Endometrium (tissue), 2 donors: ENCODE results near the gene ROBO1.
"Not testable (repeated sequence)": the region's sequence is repeated elsewhere in the genome, so short reads cannot be mapped to it uniquely, and the experiment has no call there.

Source experiments
- FAIRE-seq: peaks from 2 replicates; lab custom pipeline; 2012; peaks lifted over from hg19 to GRCh38; lab: Jason Lieb, UNC
- donor health status: control.
- donor health status: control.

ROBO1 gene

DNA sequence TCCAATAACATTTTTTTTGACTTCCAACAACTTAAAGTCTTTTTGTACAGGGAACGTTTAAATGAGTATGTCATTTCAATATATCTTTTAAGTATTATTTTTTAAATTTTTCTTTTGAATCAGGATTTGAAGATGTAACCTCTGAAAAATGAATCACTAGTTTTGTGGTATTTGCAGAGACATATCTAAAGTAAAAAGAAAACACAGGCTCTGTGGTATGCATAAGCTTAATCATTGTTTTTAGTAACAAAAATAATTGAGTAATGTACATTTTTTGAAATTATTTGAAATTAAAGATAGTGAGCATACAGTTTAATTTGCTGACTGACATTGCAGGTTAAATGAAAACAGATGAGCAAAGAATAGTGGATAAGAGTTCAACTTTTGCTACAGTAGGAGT is 531.3 kb downstream of the ROBO1 start:
- no peak for FAIRE-seq

DNA sequence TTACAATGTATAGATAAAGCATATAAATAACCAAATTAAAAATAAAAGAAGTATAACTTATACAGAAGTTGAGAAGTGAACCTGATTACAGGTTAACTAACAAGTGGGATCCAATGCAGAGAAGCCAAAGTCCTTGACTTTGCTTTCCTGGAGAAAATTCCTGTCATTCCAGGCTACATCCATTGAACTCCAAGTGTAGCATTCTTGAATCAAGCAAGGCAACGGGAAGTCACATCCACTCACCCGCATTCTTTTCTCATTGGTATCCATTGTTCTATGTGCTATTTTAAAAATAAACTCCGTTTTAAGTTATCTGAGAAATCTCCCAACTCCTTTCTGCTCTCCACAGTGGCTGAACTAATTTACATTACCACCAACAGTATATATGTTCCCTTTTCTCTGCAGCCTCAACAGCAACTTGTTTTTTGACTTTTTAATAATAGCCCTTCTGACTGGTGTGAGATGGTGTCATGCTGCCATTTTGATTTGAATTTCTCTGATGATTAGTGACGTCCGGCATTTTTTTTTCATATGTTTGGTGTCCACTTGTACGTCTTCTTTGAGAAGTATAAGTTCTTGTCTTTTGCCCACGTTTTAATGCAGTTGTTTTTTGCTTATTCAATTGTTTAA is 534.3 kb downstream of the ROBO1 start:
- no peak for FAIRE-seq

DNA sequence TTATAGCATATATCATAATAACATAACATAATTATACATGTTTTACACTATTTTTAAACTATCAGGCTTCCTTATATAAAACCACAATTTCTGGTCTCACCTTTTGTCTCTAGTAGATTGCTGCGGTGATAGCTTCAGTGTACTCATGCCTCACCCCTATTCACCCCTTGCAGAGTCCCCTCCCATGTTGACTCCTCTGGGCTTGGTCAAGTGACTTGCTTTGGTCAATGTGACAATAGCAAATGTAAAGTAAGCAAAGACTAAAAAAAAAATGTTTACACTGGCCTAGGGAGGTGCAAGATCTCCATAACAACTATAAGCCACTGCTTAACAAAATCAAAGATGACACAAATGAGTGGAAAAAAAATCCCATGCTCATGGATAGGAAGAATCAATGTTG is 537.5 kb downstream of the ROBO1 start:
- no peak for FAIRE-seq

DNA sequence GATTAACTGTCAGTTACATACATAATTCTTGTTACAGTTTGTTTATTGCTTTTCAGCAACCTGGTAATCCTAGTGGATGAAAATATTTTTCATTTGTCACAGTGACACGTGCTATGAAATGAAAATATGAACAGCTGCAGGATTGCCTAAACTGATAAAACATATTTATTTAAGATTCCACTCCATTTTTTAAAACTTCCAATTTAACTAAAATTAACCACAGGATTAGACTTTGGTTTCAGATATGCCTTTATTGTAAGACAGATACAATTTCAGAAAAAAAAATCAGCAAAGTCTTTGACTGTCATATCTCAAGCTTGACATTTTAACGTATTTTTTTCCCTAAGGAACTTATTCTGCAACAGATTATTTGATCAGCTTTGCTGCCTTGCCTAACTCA is 550.7 kb downstream of the ROBO1 start:
- FAIRE-seq, result no peak

DNA sequence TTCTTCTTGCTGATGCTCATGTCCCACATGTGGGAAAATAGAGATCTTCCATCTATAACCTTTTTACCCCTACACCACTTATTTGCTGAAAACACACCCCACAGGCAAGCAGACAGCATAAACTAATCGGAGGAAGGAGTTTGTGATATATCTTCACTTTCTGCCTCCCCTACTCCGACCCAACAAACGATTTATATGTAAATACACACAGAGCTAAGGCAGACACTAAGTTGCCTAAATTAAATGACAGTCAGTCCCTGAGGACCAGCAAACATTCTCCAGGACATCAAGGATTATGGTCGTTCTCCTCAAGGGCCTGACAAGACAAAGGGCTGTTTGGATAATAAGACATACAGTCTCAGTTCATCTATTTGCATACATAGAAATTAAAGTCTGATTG is 552.5 kb downstream of the ROBO1 start:
- FAIRE-seq, result no peak

DNA sequence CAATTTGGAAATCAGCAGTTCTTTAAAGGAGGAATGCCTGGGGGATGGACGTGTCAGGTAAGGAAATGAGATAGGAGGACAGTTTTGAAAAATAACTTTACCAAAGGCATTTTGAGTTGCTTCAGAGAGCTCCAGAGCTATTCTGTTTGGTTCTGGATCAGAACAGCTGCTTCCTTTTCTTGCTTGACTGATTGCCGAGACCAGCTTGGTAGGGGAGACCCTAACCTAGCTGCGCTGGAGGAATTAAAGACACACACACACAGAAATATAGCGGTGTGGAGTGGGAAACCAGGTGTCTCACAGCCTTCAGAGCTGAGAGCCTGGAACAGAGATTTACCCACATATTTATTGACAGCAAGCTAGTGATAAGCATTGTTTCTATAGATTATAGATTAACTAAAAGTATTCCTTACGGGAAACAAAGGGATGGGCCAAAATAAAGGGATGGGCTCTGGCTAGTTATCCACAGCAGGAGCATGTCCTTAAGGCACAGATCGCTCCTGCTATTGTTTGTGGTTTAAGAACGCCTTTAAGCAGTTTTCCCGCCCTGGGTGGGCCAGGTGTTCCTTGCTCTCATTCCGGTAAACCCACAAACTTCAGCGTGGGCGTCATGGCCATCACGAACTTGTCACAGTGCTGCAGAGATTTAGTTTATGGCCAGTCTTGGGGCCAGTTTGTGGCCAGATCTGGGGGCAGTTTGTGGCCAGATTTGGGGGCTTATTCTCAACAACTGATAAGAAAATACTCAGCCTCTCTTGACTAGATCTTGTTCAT is 556.0 kb downstream of the ROBO1 start:
- no peak for FAIRE-seq

DNA sequence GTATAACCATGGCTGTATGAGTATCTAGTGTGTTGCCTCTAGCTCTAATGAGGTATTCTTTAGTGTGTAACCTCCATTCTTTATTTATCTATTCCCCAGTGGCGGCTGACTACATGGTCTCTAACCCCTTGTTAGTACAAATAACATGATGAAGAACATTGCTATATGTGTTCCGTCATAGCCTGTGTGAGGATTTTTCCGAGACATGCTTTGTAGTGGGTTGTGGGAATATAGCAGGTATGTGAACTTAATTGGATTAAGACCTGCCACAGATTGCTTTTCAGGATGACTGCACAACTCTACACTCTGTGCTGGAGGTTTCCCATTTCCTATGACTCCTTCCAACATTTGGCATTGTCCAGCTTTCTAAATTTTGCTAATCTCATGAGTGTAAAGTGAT is 563.4 kb downstream of the ROBO1 start:
- no peak for FAIRE-seq

DNA sequence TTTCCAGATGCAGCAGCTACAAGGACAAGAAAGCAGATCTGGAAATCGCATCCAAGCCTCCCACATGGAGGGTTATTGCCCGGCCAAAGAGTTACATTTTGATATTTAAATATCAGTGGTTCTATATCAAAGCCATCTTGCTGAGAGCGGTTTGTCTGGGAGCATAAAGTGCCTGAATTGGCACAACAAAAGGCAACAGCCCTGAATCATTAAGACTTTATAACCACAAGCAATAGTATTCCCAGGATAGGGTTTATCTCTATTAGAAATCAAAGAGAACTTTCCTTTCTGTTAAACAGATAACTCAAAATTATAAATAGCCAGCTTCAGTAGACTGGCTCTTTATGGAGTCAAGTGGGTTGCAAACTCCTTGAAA is 564.7 kb downstream of the ROBO1 start:
- no peak for FAIRE-seq

DNA sequence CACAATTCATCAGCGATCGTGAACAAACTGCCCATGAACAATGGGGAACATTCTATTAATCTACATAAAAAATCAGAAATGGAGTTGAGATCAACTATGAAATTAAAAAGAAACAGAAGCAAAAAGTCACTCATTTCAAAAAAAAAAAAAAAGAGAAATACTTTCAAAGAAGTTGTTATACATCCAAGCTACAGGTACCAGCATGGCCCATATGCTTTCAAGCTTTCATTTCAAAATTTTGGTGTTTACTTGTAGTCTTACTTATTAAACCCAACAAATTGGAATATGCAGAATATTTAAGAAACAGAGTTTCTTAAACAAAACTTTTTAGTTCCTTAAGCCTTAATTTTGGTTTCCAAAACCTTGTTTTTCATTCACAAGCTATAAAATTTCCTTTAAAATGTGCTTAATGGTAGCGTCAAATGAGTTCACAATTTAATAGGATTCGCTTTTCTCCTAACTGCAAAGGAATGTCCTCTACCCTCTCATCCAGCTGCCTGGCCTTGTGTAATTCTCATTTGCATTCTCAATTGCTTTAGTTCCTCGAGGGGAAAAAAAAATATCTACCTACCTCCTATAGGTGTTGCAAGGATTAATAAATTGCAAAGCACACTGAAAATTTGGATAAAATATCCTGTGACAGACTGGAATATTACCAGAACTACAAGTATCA is 565.2 kb downstream of the ROBO1 start:
- FAIRE-seq, result no peak

DNA sequence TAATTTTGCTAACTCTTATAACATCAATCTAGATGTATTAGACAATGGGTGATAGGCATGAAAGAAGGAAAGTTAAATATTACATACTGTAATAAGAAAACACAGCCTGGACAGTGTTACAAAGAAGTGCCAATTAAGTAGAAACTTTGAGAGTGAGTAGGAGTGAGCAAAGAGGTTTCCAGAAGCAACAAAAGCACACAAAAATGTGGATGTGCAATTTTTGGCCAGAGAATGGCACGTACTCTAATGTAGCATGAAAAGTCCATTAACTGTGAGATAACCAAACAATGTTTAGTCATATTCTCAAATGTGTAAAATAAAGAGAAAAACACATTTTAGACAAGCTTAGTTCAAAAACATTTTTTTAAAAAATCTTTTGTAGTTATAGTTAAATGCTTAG is 567.3 kb downstream of the ROBO1 start:
- no peak for FAIRE-seq

DNA sequence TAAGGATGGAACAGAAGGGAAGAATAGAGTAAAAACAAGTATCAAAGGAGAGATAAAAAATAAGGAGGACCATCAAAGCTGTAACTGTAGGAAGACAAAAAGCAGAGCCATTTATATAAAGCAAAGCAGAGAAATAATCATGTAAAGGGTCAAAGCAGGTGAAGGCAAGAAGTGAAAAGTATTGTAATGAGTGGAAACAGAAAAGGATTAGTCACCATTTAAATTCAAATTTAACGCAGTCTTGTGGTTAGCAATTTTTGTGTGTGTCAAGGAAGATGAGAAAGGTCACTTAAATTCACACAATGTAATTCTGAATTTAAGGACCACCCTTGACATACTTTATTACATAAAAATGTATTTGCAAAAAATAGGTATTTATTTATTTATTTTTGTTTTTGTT is 567.8 kb downstream of the ROBO1 start:
- no peak for FAIRE-seq

DNA sequence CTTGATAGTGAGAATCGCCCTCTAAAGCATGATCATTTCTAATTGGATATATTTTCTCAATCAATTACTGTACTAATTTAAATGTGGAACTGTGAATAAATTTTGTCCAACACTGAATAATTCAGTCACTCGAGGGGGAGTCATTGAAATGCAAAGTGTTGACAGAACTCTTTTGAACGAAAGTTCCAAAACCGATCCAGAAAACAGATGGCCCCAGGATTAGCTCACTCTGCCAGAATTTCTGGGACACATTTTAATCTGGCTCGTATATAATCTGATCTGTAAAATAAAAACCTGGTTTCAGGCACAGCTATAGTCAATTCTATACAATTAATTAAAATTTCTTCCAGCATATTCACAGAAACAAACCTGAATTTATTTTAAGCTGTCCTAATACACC is 580.4 kb downstream of the ROBO1 start:
- no peak for FAIRE-seq

DNA sequence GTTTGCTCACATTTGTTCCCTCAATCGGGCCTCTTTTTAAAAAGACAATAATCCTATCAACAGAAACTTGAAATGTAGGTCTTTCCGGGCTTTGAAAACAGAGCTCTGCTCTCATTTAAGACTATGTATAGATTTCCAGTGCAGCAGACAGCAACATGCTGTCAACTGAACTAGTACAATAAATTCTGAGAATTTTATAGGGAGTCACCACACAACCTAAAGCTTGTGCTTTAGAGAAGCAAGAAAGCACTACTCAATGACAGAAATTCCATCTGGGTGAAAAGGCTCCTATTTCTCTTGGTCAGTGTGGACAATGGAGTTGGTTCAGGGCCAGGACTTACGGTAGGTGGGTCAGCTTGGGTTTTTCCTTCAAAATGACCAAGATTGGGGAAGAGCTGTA is 583.5 kb downstream of the ROBO1 start:
- FAIRE-seq, result no peak

DNA sequence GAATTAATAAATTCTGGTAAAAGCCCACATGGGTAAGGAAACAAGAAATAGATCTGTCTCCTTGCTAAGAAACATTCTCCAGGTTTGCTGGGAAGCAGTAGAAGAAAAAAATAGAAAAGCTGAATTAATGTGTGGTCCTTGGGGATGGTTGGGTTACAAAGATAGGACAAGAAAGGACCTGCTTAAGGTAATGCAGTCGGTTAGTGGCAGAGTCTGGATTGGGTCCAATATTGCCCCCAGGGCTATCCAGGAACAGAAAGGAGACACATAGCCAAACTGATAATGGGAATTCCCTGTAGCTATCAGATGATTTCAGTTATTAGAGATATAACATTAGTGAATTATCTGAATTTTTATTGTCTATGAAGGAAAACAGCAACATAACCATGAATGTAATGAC is 584.3 kb downstream of the ROBO1 start:
- no peak for FAIRE-seq

DNA sequence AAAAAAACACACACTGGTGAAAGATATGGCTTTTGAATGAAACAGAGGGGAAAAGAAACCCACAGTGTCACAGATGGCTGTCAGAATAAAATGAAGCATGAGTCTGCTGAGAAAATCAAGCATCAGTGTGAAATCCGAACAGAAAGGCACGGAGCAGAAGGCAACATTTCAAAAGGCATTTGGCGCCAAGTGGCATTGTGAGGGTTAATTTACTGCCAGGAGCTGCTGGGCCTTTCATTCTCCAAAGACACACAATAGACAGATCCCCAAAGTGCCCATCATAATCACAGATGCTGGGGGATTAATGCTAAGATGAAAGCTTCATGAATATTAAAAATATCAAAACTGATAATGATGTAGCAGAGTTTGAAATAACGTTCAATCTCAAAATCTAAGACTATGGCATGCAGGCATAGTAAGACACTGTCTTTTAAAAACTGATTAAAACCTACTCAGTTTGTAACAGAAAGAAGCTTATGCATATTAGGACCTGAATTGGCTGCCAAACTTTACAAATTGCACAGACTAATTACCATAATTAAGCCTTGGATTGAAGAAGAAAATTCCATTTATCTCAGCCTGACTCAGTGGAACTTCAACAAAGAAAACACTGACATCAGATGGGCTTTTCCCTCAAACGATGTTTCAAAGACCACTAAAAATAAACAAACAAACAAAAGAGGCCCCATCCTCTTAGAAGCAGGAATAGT is 589.2 kb downstream of the ROBO1 start:
- FAIRE-seq, result no peak

DNA sequence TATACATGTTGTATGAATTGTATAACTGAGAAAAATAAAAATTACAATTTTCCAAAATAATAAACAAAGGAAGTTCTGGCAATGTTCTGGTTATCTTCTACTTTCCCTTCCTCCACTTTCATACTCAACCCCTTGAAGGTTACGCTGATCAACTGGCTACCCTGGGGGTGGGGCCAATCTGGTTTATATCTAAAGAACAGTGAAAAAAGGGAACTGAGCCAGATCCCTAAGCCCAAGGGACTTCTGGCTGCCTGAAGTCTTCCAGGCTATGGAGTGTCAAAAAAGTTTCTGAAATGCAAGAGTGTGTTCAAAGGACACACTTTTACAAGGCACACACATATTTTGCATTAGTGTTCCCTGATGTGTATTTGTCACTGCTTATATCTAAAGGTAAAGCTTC is 591.9 kb downstream of the ROBO1 start:
- FAIRE-seq, result no peak

DNA sequence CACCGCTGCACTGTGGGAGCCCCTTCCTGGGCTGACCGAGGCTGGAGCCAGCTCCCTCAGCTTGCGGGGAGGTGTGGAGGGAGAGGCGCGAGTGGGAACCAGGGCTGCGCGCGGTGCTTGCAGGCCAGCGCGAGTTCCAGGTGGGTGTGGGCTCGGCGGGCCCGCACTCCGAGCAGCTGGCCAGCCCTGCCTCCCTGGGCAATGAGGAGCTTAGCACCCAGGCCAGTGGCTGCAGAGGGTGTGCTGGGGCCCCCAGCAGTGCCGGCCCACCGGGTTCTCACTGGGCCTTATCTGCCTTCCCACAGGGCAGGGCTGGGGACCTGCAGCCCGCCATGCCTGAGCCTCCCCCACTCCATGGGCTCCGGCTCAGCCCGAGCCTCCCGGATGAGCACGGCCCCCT is 594.5 kb downstream of the ROBO1 start:
- FAIRE-seq, result not testable (repeated sequence)

DNA sequence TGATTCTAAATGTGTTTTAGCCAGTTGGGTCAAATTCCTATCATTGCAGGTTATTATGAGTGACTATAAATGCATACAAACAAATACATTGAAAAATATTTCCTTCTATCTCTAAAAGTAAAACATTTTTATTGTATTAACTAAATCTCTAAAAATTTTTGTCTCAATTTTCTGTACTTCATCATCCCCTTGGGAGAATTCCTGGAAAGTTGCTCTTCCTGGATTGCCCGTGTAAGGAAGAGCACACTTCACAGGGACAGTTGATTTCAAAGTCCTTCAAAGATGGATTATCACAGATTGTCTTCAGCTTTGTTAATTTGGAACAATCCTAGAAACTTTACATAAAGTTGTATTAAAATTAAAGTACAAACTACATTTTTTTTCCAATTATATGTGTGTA is 595.6 kb downstream of the ROBO1 start:
- FAIRE-seq, result no peak

DNA sequence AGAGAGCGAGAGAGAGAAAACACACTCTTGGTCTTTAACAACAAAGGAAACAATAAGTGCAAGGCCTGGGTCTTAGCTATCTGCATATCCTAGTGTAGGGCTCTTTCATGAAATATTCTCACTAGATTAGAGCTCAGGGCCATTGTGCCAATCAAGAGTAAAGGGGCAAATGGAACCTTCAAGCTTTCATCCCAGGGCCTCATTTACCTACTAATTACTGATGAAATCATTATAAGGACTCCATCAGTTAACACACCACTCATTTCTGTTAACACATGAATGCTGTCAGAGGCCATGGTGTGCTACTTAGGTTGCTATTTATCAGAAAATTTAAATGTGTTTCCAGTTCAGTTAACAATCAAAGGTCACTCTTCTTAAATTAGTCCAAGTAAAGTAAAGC is 597.8 kb downstream of the ROBO1 start:
- FAIRE-seq, result no peak

DNA sequence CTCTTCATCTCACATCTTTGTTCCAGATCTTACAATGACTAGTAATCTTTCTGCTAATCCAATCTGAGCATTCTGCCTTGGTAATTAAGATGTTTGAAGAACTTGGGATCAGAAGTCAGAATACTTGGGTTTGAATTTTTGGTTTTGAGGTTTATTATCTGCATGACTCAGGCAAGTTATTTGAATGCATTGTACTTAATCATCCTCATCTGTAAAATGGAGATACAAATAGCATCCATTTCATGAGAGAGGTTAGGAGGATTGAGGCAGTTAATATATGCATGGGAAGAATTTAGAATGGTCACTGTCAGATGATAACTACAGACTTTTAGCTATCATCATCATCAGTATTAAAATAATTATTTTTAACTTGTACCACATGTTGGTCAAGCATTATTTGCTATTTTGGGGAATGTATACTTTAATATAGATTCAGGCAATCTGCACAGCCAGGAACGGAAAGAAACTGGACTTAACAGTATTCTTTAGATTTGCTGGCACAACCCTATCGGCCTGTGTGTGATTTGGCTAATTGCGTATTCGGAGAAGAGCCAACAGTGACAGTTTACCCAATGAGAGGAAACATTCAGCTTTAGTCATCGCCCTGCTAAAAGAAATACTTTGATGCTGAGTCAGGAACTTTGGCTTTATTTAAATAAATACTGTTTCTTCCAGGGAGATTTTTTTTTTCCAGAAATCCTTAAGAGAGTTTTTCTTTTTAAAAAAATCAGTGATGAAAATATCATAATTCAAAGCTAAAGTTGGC is 600.0 kb downstream of the ROBO1 start:
- no peak for FAIRE-seq

DNA sequence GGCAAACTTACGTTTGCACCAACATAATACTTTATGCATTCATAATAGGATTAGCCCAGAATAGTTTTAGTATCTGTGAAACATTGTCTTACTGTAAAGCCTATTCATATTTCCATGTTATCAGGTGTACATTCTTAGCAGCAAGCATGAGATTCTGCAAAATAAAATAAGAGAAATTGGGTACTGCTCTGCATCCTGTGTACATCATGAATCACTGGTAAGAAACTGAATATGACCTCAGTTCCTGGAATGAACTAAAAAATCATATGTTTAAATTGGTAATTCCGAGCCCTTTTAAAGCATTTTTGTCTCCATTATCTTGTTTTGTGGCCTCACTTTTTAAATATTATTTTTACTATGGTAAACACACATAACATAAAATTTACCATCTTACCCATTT is 605.1 kb downstream of the ROBO1 start:
- FAIRE-seq, result no peak

DNA sequence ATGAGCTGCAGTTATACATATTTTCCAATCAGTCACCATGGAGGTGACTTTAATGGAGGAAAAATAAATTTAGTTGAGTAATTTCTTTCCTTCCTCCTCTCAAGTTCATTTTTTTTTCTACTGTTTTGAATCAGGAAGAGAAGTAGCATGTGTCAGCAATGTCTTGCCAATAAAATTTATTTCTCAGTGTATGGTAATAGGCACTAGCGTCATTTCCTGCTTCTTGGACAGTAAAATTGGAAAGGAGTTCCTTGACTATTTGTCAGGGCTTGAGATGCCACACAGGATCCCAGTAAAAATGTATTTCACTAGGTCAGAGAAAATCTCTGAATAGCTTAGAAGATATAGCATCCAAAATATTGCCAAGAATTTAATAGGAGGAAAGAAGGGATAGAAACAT is 605.9 kb downstream of the ROBO1 start:
- no peak for FAIRE-seq
